HG02885 (cell line): Measurements from ENCODE around the gene SERPINI1.

Experiments used
- ATAC-seq: cut with Tn5 transposase; IDR thresholded peaks from one replicate; pipeline ENCODE4 v1.9.1; 2021; ENCODE audit warnings: mild to moderate bottlenecking; ENCODE audit not compliant: unreplicated experiment, poor library complexity

The SERPINI1 gene, protein sequence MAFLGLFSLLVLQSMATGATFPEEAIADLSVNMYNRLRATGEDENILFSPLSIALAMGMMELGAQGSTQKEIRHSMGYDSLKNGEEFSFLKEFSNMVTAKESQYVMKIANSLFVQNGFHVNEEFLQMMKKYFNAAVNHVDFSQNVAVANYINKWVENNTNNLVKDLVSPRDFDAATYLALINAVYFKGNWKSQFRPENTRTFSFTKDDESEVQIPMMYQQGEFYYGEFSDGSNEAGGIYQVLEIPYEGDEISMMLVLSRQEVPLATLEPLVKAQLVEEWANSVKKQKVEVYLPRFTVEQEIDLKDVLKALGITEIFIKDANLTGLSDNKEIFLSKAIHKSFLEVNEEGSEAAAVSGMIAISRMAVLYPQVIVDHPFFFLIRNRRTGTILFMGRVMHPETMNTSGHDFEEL

DNA sequence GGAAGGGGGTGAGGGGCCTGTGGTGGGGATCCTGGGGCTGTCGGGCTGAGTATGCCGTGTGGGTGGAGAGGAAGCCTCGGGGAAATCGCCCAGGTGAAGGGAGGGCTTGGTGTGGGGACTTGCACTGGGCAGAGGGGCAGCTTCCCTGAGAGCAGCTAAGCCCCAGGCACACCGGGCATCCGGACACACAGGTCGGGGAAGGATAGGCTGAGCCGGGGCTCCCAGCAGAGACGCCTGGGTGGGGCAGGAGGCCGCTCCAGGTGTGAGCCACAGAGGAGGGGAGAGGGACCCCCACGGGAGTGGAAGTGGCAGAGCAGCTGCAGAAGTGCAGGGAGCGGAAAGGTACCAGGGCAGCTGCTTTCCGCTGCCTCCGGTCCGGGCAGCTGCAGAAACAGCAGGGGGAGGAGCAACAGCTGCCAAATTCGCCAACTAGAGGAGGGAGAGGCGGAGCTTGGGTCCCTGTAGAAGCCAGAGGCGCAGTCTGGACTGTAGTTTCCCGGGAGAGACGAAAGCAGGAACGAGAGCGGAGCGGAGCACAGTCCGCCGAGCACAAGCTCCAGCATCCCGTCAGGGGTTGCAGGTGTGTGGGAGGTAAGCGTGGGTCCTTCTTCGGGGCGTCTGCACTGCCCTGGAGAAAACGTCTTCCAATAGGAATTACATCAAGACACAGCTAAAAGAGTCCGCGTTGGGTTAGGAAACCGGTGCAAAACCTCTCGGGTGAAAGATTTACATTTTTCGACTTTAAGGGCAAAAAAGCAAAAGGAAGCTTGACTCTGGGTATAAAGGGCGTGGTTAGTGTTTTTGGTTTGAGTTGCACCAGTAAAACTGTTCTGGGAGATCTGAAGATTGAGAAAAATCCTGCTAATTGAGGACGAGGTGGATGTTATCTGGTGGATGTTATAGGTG, at the start of gene SERPINI1:
TSS of gene SERPINI1 (plus strand) at position 489 of the 906 bp plus-strand sequence. CDS start 53,408 bp downstream, outside the sequence.
- ATAC-seq, result peak; percentile 62

DNA sequence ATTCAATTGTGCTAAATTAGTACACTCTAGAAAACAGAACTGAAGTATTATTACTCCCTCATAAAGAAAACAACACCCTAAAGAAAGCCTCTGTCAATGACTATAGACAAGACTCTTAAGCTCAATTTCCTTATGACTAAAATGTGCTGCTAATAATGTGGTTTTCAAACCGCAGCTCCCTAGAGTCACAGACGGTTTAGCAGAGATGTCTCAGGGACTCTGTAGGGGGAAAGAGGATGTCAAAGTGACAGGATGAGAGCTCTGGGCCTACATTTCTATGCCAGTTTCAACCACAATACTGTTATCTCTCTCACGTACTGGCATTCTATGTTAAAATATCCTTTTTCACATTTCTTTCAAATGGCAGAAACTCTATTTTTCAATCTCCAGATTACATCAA, 44.2 kb upstream of the SERPINI1 start:
- ATAC-seq, result peak; percentile 100

DNA sequence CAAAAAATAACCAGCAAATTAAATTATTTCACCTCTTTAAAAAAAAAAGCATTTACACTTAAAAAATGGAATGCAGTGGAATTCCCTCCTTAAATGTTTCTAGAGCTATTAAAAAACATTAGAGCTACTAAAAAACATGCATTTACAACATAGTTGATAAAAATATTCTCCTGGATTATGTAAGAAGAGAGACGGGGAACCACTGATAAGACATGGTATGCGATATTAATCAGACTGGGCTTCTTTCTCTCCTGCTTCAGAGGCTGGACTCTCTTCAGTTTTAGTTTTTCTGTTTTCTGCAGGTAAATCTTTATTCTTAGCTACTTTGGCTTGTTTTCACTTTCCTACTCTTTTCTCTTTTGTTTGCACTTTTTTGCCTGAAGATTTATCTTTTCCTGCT, 41.4 kb upstream of the SERPINI1 start:
- no peak for ATAC-seq

DNA sequence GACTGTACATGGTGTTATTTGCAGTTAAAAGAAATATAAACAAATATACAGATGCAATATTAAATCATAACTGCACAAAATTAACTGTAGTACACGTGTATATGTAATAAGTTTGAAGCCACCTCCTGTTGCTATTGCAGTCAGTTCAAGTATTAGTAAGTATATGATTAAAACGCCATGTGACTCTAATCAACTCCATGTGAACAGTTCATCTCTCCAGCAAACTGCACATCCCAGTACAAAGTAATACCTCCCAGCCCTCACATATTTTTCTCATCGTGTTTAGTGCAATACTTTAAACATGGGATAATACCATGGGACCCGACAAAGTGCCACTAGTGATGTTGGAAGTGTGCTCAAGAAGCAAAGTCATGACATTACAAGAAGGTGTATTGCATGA, 35.5 kb upstream of the SERPINI1 start:
- no peak for ATAC-seq

DNA sequence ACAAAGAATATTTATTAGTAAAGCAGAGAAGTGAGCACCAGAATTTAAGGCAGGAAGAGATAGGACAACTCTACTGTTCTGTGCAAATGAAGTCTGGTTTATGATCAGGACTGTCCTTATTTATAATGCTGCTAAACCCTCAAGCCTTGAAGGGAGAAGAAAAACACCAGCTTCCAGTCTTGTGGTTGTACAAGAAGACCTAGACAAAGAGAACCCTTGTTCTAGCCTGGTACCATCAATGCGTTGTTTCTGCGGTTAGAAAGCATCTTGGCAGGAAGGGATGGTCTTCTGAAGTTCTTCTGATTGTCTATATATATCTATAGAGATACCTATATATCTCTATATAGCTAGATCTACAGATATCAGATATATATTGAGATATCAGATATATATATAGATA, 34.6 kb upstream of the SERPINI1 start:
- ATAC-seq, result no peak

DNA sequence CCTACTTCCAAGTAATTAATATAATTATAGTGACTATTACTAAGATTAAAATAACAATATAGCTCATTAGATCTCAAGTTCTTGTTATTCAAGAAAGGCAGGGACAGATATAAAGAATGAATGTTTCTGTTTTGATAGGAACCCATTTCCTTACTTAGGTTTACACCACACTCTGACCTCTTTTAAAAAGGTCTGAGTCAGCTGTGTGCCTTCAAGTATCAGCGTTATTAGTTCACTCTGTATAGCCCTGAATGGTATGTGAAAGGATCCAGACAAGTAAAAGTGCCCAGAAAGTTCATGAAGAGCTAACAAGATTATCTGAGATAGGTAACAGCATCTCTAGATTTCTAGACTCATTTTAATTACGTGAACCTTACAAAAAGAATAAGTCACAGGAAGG, 29.7 kb upstream of the SERPINI1 start:
- ATAC-seq, result no peak

DNA sequence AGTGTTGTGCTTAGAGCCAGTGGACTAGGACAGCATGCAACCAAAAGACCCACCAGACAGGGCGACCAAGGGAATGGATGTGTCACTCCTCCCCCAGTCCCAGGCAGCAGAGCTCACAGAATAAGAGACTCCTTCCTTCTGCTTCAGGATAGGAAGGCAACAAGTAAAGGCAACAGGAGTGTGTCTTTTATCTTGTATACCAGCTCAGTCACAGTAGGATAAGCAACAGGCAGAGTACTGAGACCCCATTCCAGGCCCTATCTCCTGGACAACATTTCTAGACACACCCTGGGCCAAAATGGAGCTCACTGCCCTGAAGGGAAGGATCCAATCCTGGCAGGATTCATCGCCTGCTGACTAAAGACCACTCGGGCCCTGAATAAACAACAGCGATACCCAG, 25.8 kb upstream of the SERPINI1 start:
- no peak for ATAC-seq

DNA sequence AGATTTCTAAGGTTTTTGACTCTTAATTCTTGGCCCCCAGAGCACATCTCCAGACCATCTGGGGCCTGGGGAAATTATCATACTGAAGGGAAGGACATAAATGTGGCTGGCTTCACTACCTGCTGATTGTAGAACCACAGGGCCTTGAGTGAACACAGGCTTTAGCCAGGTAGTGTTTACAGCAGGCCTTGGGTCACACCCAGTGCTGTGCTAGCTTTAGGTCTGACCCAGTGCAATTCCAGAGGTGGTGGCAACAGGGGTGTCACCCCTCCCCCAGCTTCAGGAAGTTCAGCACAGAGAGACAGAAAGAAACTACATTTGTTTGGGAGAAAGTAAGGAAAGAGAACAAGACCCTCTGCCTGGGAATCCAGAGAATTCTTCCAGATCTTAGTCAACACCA, 25.0 kb upstream of the SERPINI1 start:
- ATAC-seq, result no peak

DNA sequence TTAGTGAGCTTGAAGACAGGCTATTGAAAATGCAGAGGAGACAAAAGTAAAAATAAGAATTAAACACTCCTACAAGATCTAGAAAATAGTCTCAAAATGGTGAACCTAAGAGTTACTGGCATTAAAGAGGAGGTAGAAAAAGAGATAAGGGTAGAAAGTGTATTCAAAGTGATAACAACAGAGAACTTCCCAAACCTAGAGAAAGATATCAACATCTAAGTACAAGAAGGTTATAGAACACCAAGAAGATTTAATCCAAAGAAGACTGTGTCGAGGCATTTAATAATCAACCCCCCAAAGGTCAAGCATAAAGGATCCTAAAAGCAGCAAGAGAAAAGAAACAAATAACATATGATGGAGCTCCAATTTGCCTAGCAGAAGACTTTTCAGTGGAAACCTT, 24.1 kb upstream of the SERPINI1 start:
- no peak for ATAC-seq

DNA sequence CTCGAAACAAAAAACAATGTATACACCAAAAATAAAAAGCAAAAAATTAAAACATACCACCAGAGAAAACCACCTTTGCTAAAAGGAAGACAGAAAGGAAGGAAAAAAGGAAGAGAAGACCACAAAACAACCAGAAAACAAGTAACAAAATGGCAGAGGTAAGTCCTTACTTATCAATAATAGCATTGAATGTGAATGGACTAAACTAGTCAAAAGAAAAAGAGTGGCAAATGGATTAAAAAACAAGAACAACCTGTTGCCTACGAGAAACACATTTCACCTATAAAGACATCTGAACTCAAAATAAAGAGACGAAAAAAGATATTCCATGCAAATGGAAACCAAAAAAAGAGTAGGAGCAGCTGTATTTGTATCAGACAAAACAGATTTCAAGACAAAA, 23.1 kb upstream of the SERPINI1 start:
- ATAC-seq, result no peak

DNA sequence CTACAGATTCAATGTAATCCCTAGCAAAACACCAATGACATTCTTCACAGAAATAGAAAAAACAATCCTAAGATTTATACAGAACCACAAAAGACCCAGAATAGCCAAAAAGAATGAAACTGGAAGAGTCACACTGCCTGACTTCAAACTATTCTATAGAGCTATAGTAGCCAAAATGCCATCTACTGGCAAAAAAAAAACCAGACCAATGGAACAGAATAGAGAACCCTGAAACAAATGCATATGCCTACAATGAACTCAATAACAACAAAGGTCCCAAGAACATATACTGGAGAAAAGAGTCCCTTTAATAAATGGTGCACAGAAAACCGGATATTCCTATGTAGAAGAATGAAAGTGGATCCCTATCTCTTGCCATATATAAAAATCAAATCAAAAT, 20.6 kb upstream of the SERPINI1 start:
- ATAC-seq, result no peak

DNA sequence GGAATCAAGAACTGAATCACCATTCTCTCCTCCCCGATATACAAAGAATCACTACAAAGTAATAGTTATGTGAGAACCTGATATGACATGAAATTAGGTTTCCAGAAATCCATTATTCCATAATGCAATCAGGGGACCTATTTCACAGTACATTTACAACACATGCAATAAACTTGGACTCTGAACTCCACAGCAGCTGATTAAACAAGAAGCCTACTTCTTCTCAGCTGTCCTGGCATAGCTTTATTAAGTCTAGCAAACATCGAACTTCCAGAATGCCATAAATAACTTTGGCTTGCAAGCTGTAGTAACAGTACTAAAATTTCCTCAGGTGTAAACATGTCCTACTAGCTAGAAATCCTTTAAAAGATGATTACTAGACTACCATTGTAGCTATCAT, 18.6 kb upstream of the SERPINI1 start:
- no peak for ATAC-seq

DNA sequence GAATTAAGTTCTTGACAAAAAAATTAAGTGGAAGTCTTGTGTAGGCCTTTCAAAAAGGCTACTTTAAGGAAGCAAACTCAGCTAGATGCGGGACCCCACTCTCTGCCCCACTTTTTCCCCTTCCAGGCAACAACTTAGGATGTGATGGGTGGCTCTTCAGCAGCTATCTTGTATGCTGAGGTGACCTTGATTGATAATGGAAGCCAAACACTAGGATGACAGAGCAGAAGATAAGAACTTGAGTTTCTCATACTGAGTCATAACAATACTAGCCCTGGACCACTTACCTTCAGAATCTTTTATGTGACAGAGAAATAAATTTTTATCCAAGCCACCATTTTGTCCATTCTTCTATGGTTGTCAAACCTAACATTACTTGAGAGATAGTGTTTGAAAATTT, 16.9 kb upstream of the SERPINI1 start:
- no peak for ATAC-seq

DNA sequence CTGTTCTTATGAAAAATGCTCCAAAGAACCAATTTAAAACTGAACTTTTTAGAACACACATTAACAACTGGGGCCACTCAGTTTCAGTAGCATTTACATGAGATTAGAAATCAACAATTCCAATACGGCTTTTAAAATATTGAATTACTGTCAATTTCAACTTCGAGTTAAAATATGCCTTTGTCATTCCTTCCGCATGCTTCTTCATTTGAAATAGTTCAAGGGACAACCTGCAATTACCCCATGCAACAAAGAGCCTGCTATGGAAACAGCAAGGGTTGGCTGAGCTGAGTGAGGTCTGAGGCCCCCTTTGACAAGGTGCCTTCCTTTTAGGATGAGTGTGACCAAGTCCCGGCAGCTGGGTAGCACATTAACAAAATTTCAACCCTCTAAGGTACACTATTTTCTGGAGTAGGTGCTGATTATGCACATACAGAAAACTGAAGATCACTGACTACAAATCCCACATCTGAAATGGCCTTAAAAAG, 12.5 kb upstream of the SERPINI1 start:
- ATAC-seq, result no peak

DNA sequence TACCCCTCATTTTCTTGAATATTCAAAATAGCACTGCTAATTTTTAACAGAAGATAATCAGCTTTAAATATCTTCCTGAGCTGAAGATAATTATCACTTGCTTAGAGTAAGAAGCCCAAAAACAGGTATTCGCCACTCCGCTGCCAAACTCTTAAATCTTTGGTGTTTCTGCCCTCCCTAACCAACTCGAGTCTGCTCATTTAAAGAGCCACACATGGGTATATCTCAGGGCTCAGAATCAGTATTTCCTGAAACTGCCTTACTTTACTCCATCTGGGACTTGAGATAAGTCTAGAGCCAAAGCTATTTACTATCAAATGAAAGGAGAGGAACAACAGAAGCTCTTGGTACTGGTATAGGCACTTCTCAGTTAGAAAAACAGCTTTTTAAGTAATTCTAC, 11.6 kb upstream of the SERPINI1 start:
- ATAC-seq, result no peak

DNA sequence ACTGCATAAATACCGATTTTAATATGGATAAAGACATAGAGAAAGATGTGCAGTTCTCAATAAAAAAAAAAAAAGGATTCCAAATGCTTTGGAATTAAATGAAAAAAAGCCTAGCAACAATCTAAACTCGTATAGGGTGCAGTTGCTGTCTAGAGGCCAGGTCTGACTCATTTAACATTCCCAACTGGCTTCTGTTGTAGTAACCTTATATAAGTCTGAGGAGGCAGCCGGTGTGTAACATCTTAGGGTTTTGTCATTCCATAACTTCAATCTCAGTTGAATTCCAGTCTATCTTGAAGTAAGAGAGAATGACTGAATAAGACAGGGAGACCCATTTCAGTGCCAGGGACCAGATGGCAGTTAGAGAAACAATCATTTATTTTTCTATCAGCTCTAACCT, 7.3 kb upstream of the SERPINI1 start:
- no peak for ATAC-seq

DNA sequence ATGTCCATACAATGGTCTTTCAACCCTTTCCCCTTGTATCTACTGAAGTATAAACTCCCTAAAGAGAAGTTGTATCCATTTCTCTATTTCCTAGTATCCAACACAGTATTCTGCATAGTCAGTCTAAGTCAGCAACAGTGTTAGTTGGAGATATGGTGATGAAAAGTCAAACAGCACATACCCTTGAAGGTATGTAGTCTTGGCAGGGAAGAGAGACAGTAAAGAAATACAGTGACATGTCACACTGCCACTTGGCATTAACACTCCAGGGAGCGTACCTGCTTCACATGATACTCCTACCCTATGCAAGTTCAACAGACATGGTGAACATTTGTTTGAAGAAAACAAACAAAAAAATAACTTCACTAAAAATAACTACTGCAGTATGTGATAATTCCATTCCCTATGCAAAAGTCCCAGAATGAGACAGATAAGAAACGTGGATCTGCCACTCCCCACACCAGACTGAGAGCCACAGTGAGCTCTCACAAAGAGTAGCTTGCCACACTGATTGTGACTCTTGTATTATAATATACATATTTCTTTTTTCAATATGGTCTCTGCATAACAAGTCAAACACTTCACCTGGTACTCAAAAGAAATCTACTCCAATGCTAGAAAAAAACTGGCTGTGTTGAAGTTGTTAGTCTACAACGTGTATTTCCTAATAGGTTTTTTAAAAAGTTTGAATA, 6.7 kb upstream of the SERPINI1 start:
- no peak for ATAC-seq

DNA sequence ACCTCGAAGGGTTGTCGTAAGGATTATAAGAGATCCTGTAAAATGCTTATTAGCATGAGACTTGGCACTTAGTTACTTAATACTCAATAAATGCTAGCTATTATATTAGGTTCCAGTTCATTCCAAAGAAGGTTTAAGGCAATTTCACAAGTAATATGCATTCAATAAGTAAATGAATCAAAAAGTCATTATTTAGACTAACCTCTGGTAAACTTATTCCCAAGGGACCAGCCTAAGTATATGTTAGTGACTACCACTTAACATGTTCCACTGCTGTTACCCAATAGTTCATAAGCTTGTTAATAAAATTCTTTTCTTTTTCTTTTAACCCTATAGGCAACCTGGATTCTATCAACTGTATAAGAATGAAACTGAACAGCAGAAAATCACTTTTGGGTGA, 5.9 kb upstream of the SERPINI1 start:
- ATAC-seq, result no peak

DNA sequence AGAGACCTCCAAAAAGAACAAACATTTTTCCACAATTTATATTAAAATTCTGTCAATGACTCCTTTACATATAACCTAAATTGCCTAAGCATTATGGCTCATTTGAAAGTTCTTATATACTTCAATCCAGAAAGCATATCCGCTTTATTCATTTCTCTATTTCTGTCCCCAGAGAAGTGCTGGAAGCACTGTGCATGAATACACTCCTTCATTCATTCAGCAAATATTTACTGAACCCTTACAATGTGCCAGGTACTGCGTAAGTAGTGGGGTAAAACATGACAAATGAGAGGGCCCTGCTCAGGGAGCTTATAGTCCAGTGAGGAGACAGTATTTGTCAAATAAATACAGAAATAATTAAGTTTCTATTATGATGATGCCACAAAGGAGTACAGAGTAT, 4.1 kb upstream of the SERPINI1 start:
- no peak for ATAC-seq

DNA sequence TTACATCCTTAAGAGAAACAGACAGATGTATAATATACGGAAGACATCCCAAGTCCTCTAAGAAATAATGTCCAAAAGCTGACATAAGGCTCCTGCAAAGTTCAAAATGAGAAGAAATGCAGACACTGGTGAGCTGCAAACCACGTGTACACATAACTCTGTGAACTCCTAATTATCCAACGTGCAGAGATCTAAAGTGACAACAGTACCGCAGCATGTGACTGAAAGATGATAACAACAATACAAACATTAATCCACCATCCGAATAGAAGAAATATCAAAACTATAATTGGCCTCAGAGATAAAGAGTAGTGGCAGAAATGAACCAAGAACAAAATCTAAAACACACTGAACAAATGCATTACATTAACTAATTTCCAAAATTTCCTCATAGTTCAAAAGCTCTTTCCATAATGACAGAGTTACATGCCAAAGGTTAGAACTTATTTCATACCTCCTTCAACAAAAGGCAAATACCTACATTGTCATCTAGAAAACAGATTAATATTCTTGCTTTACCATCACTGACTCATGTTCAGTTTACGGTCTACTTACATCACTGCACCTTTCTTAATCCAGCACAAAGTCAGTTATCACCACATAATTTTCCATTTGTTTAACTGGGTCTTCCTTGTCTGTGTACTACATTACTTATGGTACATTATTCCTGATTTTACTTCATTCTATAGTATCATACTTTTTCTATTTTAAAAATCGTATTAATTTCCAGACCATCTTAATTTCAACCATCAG, 3.0 kb upstream of the SERPINI1 start:
- ATAC-seq, result no peak
